Activated B cell treated with CpG ODN at 0.5 μM for 24 hours (primary cell): Measurements from ENCODE around the gene RCOR2. TPM values are rescaled to one million over a fixed set of nuclear protein-coding genes. Genes with fewer than 3 reads are reported as not detected.

Experiments used
- ATAC-seq: fragments of 200-7000 bp; cut with Tn5 transposase; one replicate; pipeline ENCODE4 v1.10.0; 2021; ENCODE audit warnings: low read depth, mild to moderate bottlenecking, moderate library complexity
- CTCF ChIA-PET: fragments of 350-600 bp; sonication (Branson Sonifier 250); formaldehyde crosslinking; loops from one replicate; lab custom pipeline; 2021; ENCODE audit warnings: antibody characterized with exemption; lab: Charles Lee
- POLR2A ChIA-PET: fragments of 350-600 bp; sonication (Branson Sonifier 250); formaldehyde crosslinking; loops from one replicate; lab custom pipeline; 2021; ENCODE audit warnings: antibody characterized with exemption; lab: Charles Lee
- DNase-seq: peaks from one replicate; pipeline ENCODE4 v3.0.0; 2022
- H3K27ac Mint-ChIP-seq: one replicate; pipeline ENCODE4 v1.8.0; 2020; ENCODE audit warnings: mixed read lengths
- H3K27me3 Mint-ChIP-seq: one replicate; pipeline ENCODE4 v1.8.0; 2021; ENCODE audit warnings: mixed read lengths
- H3K36me3 Mint-ChIP-seq: one replicate; pipeline ENCODE4 v1.8.0; 2021; ENCODE audit warnings: low read depth, mixed read lengths
- H3K4me1 Mint-ChIP-seq: one replicate; pipeline ENCODE4 v1.8.0; 2021; ENCODE audit warnings: mixed read lengths
- H3K4me3 Mint-ChIP-seq: one replicate; pipeline ENCODE4 v1.8.0; 2020; ENCODE audit warnings: mild to moderate bottlenecking, mixed read lengths
- H3K9me3 Mint-ChIP-seq: one replicate; pipeline ENCODE4 v1.8.0; 2020; ENCODE audit warnings: mixed read lengths
- CTCF ChIP-seq: fragments of 200-600 bp; IDR thresholded peaks from one replicate; pipeline ENCODE4 v1.8.0; 2022; ENCODE audit warnings: antibody characterized with exemption, mild to moderate bottlenecking
- intact Hi-C: fragments of 100-400 bp; cut with micrococcal nuclease; formaldehyde crosslinking; loops from one replicate; pipeline ENCODE4 v1.15.1; 2024
- total RNA-seq: library from RNA; stranded (reverse); gene quantifications from 2 replicates; pipeline ENCODE4 v1.2.3, GENCODE V29; 2022

RCOR2 gene
- total RNA-seq, 1 donor from 2014 or later, result not detected

- no peak overlapping the region for H3K27ac Mint-ChIP-seq
- H3K4me1 Mint-ChIP-seq, result peaks cover 19% of the 10 kb centered on the region
These were observed 3.4 kb upstream of the RCOR2 start for GRCh38 chr11:63920126-63920938.

GRCh38 chr11:63919267-63920125 lies 2.5 kb upstream of the RCOR2 start:
- DNase-seq, result no peak
- intact Hi-C loops, result loop anchor here (2.0 kb wide), 1 partner anchor 31 kb away; no protein-coding TSS in a partner anchor

More at GRCh38 chr11:63920126-63920938, 3.4 kb upstream of the RCOR2 start:
- CTCF ChIA-PET, result interaction anchor here (1.3 to 3.9 kb wide), 4 partner anchors 9 to 91 kb away, joined by 3 to 32 read pairs (median 4); partner anchors contain the start of gene MARK2
- POLR2A ChIA-PET, result interaction anchor here (0.6 to 1.0 kb wide), 4 partner anchors 14 to 38 kb away, joined by 3 to 5 read pairs (median 4); partner anchors contain the start of gene NAA40
- Mint-ChIP-seq H3K36me3 (no peaks in the 10 kb centered on the region), H3K9me3 (no peaks in the 10 kb centered on the region), H3K4me3 (no peak overlapping the region), H3K27me3 (peaks cover 8% of the 10 kb centered on the region)
- no peak for ATAC-seq
- TF ChIP-seq CTCF, result no peak
- DNase-seq, result no peak
- intact Hi-C loops, result no loop called here

GRCh38 chr11:63918507-63919191 lies 1.7 kb upstream of the RCOR2 start:
- DNase-seq (no peak), ATAC-seq (no peak)
- H3K9me3 Mint-ChIP-seq, result no peaks in the 10 kb centered on the region
- peaks cover 19% of the 10 kb centered on the region for H3K4me1 Mint-ChIP-seq
- CTCF ChIA-PET, result interaction anchor here (1.5 to 3.9 kb wide), 2 partner anchors 81 to 82 kb away, joined by 7 to 32 read pairs; partner anchors contain the start of gene MARK2
- TF ChIP-seq CTCF, result no peak
- intact Hi-C loops, result loop anchor here (1.0 to 2.0 kb wide), 2 partner anchors 30 to 150 kb away; partner anchors contain the start of gene ZFTA
- H3K4me3 Mint-ChIP-seq, result peak overlapping the region; percentile 50
- H3K36me3 Mint-ChIP-seq, result no peaks in the 10 kb centered on the region
- peaks cover 7% of the 10 kb centered on the region for H3K27me3 Mint-ChIP-seq
- H3K27ac Mint-ChIP-seq, result no peak overlapping the region
- POLR2A ChIA-PET, result interaction anchor here (1.5 kb wide), 1 partner anchor 79 kb away, joined by 4 read pairs; no protein-coding TSS in a partner anchor

More at GRCh38 chr11:63919267-63920125, 2.5 kb upstream of the RCOR2 start:
- Mint-ChIP-seq H3K27ac (no peak overlapping the region), H3K4me3 (peak overlapping the region; percentile 48), H3K27me3 (peaks cover 9% of the 10 kb centered on the region), H3K4me1 (peaks cover 19% of the 10 kb centered on the region), H3K36me3 (no peaks in the 10 kb centered on the region), H3K9me3 (no peaks in the 10 kb centered on the region)
- ChIA-PET POLR2A (interaction anchor here (1.0 kb wide), 1 partner anchor 19 kb away, joined by 4 read pairs; the partner anchor contains the start of gene NAA40), CTCF (interaction anchor here (3.9 kb wide), 1 partner anchor 82 kb away, joined by 32 read pairs; the partner anchor contains the start of gene MARK2)
- no peak for ATAC-seq
- TF ChIP-seq CTCF, result no peak

GRCh38 chr11:63917692-63918506 lies 935 bp upstream of the RCOR2 start:
- peak overlapping the region; percentile 77 for H3K4me3 Mint-ChIP-seq
- DNase-seq, result no peak
- ChIA-PET POLR2A (interaction anchor here (1.0 to 1.5 kb wide), 3 partner anchors 29 to 79 kb away, joined by 4 read pairs; partner anchors contain the start of gene MARK2), CTCF (interaction anchor here (1.5 kb wide), 1 partner anchor 81 kb away, joined by 7 read pairs; no protein-coding TSS in a partner anchor)
- peak; percentile 33 for ATAC-seq
- H3K9me3 Mint-ChIP-seq, result no peaks in the 10 kb centered on the region
- no peak overlapping the region for H3K27ac Mint-ChIP-seq
- peaks cover 2% of the 10 kb centered on the region for H3K27me3 Mint-ChIP-seq
- H3K36me3 Mint-ChIP-seq, result no peaks in the 10 kb centered on the region
- H3K4me1 Mint-ChIP-seq, result peaks cover 19% of the 10 kb centered on the region
- TF ChIP-seq CTCF, result no peak
- intact Hi-C loops, result loop anchor here (1.0 to 2.0 kb wide), 3 partner anchors 21 to 150 kb away; partner anchors contain the start of genes NAA40 and ZFTA
